GM19099 (cell line): ENCODE measurements around the gene MBP.

ENCODE experiments used
- POLR2A ChIP-seq: IDR thresholded peaks from 3 replicates; pipeline ENCODE4 v1.6.1; 2011; ENCODE audit warnings: low read depth; ENCODE audit not compliant: insufficient read length; ENCODE audit errors: extremely low read depth

MBP gene

DNA sequence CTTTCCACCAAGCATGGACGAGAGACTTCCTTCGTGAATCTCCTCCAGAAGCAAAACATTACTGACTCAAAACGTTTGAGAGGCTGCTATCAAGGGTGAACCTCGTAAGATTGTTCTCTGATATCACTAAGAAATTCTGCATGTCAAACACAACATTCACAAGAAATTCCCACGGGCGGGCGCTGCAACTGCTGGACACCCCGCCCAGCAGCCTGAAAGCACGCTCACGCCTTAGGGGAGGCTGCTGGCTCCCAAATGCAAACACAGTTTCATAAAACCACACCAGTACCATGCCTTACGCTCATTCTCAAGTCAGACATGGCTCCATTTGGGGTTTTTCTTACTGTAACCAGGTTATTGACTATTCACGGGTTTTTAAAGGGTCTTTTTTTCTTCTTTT lies 39.0 kb downstream of the MBP start:
- no peak for TF ChIP-seq POLR2A

DNA sequence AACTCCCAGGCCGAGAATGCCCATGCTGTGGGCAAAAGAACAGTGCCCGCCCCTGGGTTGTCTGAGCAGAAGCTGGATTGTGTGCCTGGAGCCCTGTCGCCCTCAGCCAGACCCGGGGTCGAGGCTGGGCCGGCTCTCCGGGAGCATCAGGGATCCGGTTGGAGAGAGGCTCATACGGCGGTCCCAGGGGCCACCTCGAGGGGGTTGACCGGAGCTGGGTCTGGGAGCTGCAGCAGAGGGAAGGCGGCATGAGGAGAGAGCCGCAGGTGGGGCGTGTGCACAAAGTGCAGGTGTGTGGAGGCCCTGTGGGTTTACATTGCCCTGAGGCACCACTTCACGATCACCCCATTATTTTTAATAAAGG lies 39.5 kb downstream of the MBP start:
- TF ChIP-seq POLR2A = no peak

DNA sequence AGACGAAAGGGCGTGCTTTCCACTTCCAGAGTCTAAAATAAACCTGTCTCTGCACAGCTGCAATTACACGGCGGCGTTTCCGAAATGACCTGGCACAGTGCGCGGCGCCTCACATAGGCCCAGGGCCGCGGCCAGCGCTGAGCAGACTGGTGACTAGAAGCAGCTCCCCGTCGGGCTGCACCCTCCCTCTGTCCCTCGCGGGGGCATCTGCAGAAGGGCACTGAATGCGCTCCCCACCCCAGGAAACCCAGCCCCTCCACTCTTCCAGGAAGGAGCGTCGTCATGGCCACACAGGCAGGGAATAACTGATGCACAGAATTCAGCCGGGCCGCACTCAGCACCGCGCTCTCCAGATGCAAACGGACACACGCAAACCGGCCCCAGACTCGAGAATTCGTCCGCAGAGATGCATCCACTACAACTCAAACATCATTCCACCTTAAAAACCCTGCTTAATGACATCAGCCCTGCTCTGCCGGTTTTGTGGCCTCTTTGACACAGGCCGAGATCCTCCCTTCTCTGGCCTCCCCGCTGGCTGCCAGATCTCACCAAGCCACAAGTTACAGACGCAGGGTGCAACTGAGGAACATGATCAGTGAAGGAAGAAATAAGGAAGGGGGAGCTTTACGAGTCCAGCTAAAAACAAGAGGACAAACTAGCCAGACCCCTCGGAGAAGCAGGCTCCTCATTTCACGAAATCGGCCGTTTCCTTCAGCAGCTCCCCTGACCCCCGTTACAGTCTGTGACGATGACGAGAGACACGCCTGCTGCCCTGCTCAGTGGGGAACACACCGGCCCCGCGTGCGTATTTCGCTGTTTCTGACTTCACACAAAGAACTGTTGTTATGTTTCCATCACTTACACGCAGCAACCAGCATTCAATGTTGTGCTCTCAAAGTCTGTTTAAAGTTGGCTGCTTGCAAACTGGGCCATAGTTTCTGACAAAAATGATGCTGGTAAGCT lies 40.2 kb downstream of the MBP start:
- TF ChIP-seq POLR2A = no peak

DNA sequence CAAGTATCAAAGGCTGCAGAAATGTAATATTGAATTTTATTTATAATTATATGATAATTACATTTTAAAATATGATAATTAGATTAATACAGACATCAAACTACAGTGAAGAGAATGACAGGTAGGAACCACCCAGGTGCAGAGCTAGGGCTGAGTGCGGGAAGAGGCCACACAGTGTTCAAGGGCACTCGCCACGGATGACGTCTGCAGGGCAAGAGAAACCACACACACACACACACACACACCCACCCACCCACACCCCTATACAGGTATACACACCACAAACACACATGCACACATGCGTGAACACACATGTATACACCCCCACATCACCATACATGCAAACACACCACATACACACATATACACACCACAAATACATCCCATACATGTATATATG lies 41.2 kb downstream of the MBP start:
- no peak for TF ChIP-seq POLR2A

DNA sequence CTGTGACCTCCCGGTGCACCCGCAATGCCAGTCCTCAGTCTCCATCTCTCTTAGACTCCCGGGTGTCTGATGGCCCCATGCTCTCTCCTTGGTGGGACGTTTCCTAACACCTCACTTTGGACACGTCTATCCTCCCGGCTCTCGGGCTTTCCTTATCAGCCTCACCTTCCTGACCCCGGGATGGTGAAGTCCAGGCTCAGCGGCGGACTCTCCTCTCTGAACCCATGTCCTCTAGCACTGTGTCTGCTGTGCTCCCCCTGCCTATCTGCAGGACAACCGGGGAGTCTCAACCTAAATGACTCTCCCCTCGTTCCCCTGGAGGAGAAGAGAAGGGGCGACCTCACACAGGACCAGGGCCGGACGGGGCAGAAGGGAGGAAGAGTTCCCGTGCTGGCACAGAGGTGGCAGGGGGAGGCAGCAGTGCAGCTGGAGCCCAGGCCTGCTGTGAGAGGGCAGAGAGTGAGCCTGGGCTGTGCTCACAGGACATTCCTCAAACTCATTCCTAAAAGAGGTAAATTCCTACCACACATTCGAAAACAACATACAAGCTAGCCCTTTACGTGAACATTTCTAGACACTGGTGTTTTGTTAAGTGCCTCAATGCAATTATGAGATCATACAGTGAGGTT lies 41.9 kb downstream of the MBP start:
- TF ChIP-seq POLR2A = no peak

DNA sequence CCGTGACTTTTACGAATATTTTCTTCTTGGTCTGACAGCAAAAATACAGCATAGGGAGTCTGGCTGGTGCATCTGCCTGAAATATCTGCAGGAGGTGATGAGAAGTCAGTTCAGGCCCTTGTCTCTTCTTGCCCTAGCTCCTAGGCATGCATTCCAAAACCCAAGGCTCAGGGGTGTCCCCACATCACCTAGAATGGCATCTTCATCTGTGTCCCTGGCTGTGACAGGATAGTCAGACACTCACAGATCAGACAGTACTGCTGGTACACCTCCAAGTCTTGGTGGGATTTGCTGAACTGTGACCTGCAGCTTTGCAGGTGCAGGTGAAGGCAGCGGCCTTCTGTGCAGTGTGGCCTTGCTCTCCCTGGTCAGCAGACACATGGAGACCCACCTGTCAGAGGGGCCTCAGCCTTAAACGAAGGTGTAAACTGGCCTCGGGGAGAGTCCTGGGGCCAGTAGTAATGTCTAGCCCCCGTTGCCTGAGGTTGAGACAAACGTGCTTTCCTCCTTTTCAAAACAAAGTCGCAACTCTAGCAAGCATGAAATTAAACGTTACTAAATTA lies 42.8 kb downstream of the MBP start:
- no peak for TF ChIP-seq POLR2A

DNA sequence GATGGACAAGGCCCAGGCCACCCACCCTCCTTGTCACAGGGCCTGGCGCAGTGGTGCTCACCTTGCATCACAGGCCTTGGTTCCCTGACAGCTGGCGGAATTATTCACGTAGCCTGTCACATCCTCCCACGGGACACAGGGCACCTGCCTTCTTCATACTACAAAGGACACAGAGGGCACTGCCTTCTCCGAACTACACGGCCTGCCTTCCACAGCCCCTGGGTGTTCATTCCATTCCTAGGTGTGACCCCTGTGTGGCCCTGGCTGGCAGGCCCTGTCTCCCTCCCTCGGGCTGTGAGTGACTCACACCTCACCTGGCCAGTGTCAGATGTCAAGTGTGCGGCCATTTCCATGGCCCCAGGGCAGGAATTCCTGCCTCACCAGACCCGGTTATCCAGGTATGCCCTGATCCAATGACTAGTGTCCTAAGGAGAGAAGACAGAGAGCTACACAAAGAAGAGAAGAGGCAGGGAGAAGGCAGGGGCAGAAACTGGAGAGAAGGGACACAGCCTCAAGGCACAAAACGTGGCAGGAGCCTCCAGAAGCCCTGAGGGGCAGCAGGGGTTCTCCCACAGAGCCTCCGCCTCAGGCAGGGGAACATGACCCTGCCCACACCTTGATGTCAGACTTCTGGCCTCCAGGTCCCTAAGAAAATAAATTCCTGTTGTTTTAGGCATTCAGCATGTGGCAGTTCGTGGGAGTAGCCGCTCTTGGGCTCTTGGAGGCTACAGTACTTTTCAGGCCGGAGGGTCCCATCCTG lies 43.4 kb downstream of the MBP start:
- no peak for TF ChIP-seq POLR2A

DNA sequence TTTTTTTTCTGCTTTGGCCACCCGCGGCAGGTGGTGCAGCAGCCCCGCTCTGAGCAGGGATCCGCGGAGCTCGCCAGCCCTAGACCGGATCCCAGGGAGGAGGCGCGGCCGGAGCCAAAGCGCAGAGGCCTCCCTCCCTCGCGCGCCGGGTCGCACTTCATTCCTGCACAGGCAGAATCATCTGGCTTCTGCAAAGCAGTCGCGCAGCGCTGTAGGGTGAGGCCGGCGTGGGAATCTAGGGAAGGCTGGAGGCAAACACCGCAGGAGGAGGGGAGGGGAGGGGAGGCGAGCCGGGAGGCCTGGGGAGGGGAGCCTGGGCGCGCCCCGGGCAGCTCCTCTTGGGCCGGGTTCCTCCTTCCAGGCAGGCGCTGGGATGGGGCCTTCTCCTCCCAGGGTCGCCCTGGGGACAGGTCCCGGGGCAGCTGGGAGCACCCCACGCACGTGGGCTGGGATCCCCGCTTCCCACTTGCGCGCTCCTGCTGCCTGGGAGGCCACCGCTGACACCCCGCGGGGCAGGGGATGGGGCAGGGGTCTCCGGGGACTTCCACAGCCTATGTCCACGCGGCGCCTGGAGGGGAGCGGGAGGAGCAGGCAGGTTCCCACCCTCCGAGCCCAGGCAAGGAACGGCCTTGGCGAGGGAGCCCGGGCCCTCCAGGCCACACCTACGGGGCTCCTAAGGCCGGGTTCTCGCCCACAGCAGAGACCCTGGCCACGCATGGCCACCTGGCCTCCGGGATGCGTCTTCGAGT lies 45.0 kb downstream of the MBP start:
- TF ChIP-seq POLR2A = no peak

DNA sequence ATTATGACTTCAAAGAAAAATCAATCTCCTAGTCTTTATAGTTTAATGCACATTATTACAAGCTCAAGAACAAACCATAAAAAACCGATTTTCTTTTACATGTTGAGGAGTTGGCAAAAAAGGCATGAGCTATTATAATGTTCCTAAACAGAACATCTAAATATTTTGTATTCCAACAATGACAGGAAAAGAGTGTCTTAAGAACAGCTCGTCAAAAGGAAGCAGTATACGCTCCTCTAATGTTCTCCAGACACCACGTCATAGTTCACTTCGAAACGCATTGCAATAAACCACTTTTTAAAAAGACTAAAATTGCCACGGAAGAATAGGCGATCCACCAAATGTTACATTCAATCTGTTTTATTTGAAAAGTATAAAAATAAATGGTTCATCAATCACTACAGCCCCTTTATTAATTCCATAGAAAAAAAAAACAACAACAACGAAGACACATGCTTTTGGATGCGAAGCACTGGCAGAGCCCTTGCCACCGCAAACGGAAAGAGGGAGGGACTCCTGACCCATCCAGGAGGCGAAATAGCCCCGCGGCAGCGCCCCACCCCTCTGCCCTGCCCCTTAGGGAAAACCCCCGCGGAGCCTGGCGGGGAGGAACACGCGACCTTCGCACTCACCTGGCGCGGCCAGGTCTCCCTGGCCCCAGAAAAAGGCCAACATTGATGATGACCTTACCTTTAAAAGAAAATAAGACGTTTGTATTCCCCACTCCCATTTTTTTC lies 45.8 kb downstream of the MBP start:
- no peak for TF ChIP-seq POLR2A

DNA sequence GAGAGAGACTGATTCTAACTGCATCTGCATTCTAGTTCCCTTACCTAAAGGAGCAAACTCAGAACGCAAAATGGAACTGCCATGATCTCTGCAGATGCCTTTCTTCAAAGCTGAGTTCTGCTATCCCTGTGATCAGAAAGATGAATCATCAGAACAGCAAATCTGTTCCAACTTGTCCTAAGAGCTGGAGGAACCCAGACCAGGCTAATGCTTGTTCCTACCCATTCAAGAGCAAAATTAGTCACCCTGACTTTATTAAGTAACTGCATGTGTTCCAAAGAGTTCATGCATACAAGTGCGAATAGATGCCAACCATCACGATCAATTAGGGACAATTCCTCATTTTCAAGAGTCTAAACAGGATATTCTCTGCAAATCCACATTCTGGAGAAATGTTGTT lies 46.5 kb downstream of the MBP start:
- TF ChIP-seq POLR2A = no peak

DNA sequence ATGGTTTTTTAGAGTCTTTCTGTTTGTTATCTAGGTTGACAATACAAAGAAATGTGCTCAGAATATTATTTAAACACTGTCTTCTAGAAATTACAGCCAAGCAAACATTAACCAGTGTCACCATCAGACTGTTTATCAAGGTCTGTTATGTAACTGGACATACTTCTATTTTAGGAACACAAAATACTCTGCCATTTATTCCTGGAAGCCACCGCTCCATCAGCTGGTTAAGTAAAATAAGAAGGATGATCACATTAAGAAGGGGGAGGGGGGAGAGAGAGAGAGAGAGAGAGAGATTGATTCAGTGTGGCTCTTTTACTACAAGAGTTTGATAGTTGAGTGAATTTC lies 47.9 kb downstream of the MBP start:
- TF ChIP-seq POLR2A = no peak

DNA sequence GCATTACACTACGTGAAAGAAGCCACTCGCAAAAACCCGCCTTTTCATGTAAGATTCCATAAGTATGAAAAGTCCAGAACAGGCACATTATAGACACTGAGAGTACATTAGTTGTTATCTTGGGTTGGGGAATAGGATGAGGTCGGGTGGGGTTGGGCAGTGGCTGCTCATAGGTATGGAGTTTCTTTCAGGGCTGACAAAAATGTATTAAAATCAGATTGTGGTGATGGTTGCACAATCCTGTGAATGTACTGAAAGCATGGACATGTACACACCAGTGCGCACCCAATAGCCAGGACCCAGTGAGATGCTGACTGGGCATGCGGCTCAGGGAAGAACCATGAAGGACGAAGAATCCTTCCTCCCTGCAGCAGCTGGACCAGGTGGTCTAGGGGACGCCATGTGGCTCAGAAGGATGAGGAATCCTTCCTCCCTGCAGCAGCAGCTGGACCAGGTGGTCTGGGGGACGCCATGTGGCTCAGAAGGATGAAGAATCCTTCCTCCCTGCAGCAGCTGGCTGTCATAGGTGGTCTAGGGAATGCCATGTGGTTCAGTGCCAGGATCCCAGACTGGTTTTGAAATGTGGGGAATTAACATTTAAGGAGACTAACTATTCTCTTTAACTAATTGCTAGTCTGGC lies 50.1 kb downstream of the MBP start:
- TF ChIP-seq POLR2A = no peak

DNA sequence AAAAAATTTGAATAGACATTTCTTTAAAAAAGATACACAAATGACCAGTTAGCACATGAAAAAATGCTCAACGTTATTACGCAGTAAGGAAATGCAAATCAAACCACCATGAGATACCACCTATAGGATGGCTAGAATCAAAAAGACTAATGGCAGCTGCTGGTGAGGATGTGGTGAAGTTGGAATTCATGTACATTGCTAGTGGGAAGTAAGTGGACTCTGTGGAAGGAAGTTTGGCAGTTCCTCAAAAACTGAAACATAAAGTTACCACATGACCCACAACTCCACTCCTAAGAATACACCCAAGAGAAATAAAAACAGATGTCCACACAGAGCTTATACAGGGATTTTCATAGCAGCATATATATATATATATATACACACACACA lies 51.2 kb downstream of the MBP start:
- no peak for TF ChIP-seq POLR2A
